GM18951 (cell line): ENCODE results near the gene NPLOC4.
A peak's percentile ranks its signal among the peaks of the same experiment; 100 is the strongest.

Experiments used
- POLR2A ChIP-seq: IDR thresholded peaks from 4 replicates; pipeline ENCODE4 v1.6.1; 2011; ENCODE audit warnings: mild to moderate bottlenecking; ENCODE audit not compliant: insufficient read length, insufficient read depth; ENCODE audit errors: extremely low read depth
- in situ Hi-C: fragments of 300-500 bp; cut with MboI; formaldehyde crosslinking; loops from one replicate; pipeline ENCODE4 v1.12.0; 2022; ENCODE audit warnings: low sequenced_read_pairs, mixed read lengths, inconsistent platforms; ENCODE audit not compliant: unreplicated experiment

Gene NPLOC4

GRCh38 chr17:81557276-81558114 is 79.4 kb downstream of the NPLOC4 start:
- in situ Hi-C loops: no loop called here
- TF ChIP-seq POLR2A: peak; percentile 26

- in situ Hi-C loops: no loop called here
- no peak for TF ChIP-seq POLR2A
These were observed 80.0 kb downstream of the NPLOC4 start for GRCh38 chr17:81556863-81557262.

- no peak for TF ChIP-seq POLR2A
- in situ Hi-C loops: no loop called here
These were observed 80.7 kb downstream of the NPLOC4 start for GRCh38 chr17:81556175-81556691.

GRCh38 chr17:81553616-81554181 is 83.2 kb downstream of the NPLOC4 start:
- in situ Hi-C loops: no loop called here
- TF ChIP-seq POLR2A: no peak

- in situ Hi-C loops: no loop called here
- TF ChIP-seq POLR2A: peak; percentile 59
These were observed 83.8 kb downstream of the NPLOC4 start for GRCh38 chr17:81553018-81553615.

GRCh38 chr17:81552244-81553017 is 84.5 kb downstream of the NPLOC4 start, which contains the start of gene FAAP100:
TSS of gene FAAP100 (minus strand) at chr17:81552353. CDS start at chr17:81552330, 23 bp downstream.
- in situ Hi-C loops: no loop called here
- peak; percentile 92 for TF ChIP-seq POLR2A

- no peak for TF ChIP-seq POLR2A
- in situ Hi-C loops: no loop called here
These were observed 85.3 kb downstream of the NPLOC4 start for GRCh38 chr17:81551458-81552243.

- in situ Hi-C loops: no loop called here
- no peak for TF ChIP-seq POLR2A
These were observed 86.0 kb downstream of the NPLOC4 start for GRCh38 chr17:81550830-81551457.

- in situ Hi-C loops: no loop called here
- TF ChIP-seq POLR2A: no peak
These were observed 86.6 kb downstream of the NPLOC4 start for GRCh38 chr17:81550285-81550684.

- in situ Hi-C loops: no loop called here
- TF ChIP-seq POLR2A: no peak
These were observed 87.1 kb downstream of the NPLOC4 start for GRCh38 chr17:81549826-81550225.

- no peak for TF ChIP-seq POLR2A
- in situ Hi-C loops: no loop called here
These were observed 87.8 kb downstream of the NPLOC4 start for GRCh38 chr17:81549031-81549557.
